Left ventricle myocardium superior (tissue), 1 donor: ENCODE measurements around the gene PALLD. TPM values are rescaled to one million over a fixed set of nuclear protein-coding genes. Genes with fewer than 3 reads are reported as not detected.
"Not testable (repeated sequence)": the region's sequence is repeated elsewhere in the genome, so short reads cannot be mapped to it uniquely, and the experiment has no call there.

ENCODE experiments used
- ATAC-seq: fragments of 200-7000 bp; cut with Tn5 transposase; one replicate; pipeline ENCODE4 v1.9.1; 2020; ENCODE audit warnings: mild to moderate bottlenecking, moderate library complexity
- DNase-seq: peaks from one replicate; pipeline ENCODE4 v3.0.0-alpha.2; 2020
- intact Hi-C: fragments of 100-400 bp; cut with micrococcal nuclease; formaldehyde crosslinking; loops from one replicate; pipeline ENCODE4 v1.11.0; 2022
- long read RNA-seq: library from polyadenylated mRNA; unstranded; transcript quantifications from one replicate; pipeline ENCODE4 v2.0.0, GENCODE V29; 2021
- total RNA-seq: library from RNA; stranded (reverse); fragmentation: NEBNext Ultra II Directional; extraction: Animal tissue kit (Norgen Biotek cat#: 25700); gene quantifications from one replicate; pipeline ENCODE4 v1.2.1, GENCODE V29; 2021
- donor health status: DM: no; HTN: yes; CAD: no; lungs with severe emphysema.

Gene PALLD
- total RNA-seq, result 998 TPM
- long read RNA-seq, full-length matches to known transcripts, result 11 of 1,565 reads
- long read RNA-seq, partial matches to known transcripts, result 878 of 1,565 reads
- long read RNA-seq, other reads (novel, unspliced or antisense), result 676 of 1,565 reads

- ATAC-seq (peak; percentile 94), DNase-seq (peak; percentile 57)
- intact Hi-C loops, result no loop called here
These were observed at the start of gene PALLD for GRCh38 chr4:168496834-168497233. TSS of gene PALLD (plus strand) at chr4:168497052.

GRCh38 chr4:168449063-168449462 lies 47.8 kb upstream of the PALLD start:
- ATAC-seq, DNase-seq, intact Hi-C loops: not testable (repeated sequence)

GRCh38 chr4:168449719-168450452 lies 47.0 kb upstream of the PALLD start:
- ATAC-seq (peak; percentile 63), DNase-seq (no peak)
- intact Hi-C loops, result no loop called here

- ATAC-seq, result no peak
- no peak for DNase-seq
- intact Hi-C loops, result no loop called here
These were observed 45.5 kb upstream of the PALLD start for GRCh38 chr4:168451331-168451730.

GRCh38 chr4:168451744-168452390 lies 45.0 kb upstream of the PALLD start:
- no peak for DNase-seq
- ATAC-seq, result peak; percentile 34
- intact Hi-C loops, result no loop called here

- ATAC-seq (no peak), DNase-seq (no peak)
- intact Hi-C loops, result no loop called here
These were observed 43.7 kb upstream of the PALLD start for GRCh38 chr4:168453146-168453545.

- DNase-seq, intact Hi-C loops, ATAC-seq: not testable (repeated sequence)
These were observed 38.6 kb upstream of the PALLD start for GRCh38 chr4:168458256-168458655.

GRCh38 chr4:168461821-168462220 lies 35.0 kb upstream of the PALLD start:
- no peak for DNase-seq
- intact Hi-C loops, result no loop called here
- no peak for ATAC-seq

- intact Hi-C loops, result no loop called here
- ATAC-seq (no peak), DNase-seq (no peak)
These were observed 23.9 kb upstream of the PALLD start for GRCh38 chr4:168472920-168473319.

- intact Hi-C loops, result no loop called here
- no peak for DNase-seq
- ATAC-seq, result no peak
These were observed 22.1 kb upstream of the PALLD start for GRCh38 chr4:168474660-168475320.

GRCh38 chr4:168475745-168476144 lies 21.1 kb upstream of the PALLD start:
- ATAC-seq (no peak), DNase-seq (no peak)
- intact Hi-C loops, result no loop called here

- no peak for ATAC-seq
- intact Hi-C loops, result no loop called here
- no peak for DNase-seq
These were observed 18.0 kb upstream of the PALLD start for GRCh38 chr4:168478868-168479267.

- DNase-seq (no peak), ATAC-seq (peak; percentile 61)
- intact Hi-C loops, result no loop called here
These were observed 15.8 kb upstream of the PALLD start for GRCh38 chr4:168480931-168481611.

- intact Hi-C loops, result no loop called here
- ATAC-seq, result no peak
These were observed 13.0 kb upstream of the PALLD start for GRCh38 chr4:168483811-168484210.

GRCh38 chr4:168484626-168485025 lies 12.2 kb upstream of the PALLD start:
- intact Hi-C loops, result no loop called here
- DNase-seq (no peak), ATAC-seq (no peak)

More at GRCh38 chr4:168483811-168484210, 13.0 kb upstream of the PALLD start:
- no peak for DNase-seq

- ATAC-seq, result no peak
- intact Hi-C loops, result no loop called here
These were observed 11.5 kb upstream of the PALLD start for GRCh38 chr4:168485156-168485910.

GRCh38 chr4:168486912-168487281 lies 10.0 kb upstream of the PALLD start:
- no peak for DNase-seq
- ATAC-seq, result no peak
- intact Hi-C loops, result no loop called here

More at GRCh38 chr4:168485156-168485910, 11.5 kb upstream of the PALLD start:
- DNase-seq, result no peak

- intact Hi-C loops, result no loop called here
- ATAC-seq (no peak), DNase-seq (no peak)
These were observed 9.4 kb upstream of the PALLD start for GRCh38 chr4:168487282-168488035.
